NCI-H510A (cell line): Measurements from ENCODE around the gene DHX38.
"Not testable (repeated sequence)": the region's sequence is repeated elsewhere in the genome, so short reads cannot be mapped to it uniquely, and the experiment has no call there.

Experiments used
- DNase-seq: peaks from one replicate; lab custom pipeline; 2025; lab: John Stamatoyannopoulos, UW

Gene DHX38

DNA sequence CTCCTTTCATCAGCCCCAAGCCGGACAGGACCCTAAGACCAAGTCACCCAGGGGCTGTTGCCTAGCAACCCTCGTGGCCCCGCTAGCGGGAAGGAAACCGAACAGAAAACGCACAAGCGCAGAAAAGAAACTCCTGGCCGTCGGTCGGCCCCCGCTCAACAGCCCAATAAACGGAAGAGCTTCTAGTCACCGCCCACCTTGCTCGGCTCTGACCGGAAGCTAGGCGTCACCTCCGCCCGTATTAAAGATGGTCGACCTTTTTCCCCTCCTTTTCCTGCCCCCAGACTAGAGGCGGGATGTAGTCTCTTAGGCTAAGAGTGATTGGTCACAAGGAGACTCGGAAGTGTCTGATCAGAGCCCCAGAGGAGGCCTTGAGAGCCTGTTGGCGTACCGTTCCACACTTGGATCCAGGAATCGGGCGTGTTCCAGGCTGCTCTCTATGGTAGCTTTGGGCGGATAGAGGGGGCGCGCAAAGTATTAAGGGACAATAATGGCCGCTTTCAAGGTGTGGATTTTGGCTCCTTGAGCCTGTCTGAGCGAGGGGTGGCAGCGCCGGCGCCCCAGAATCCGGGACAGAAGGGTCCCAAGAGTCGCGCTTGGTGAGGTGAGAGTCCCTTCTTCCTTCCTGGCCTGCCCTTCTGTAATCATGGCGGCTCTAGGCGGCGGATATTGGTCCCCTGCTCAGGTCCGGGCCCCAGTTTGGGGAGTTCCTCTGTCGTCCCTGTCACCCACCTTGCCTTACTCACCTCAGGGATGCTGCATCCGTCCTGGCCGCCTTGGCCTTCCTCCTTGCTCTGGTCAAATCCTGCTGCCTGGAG is at the start of gene DHX38, which contains the start of gene TXNL4B:
DHX38 (plus strand) TSS at position 400 of the 818 bp plus-strand sequence. CDS start 2,311 bp downstream, outside the sequence.
TXNL4B (minus strand) TSS at position 173 of the 818 bp plus-strand sequence. CDS start 2,871 bp downstream, outside the sequence.
- peak; percentile 85 for DNase-seq

- no peak for DNase-seq
Observed at GRCh38 chr16:72044296-72044695, 49.4 kb upstream of the DHX38 start.

DNA sequence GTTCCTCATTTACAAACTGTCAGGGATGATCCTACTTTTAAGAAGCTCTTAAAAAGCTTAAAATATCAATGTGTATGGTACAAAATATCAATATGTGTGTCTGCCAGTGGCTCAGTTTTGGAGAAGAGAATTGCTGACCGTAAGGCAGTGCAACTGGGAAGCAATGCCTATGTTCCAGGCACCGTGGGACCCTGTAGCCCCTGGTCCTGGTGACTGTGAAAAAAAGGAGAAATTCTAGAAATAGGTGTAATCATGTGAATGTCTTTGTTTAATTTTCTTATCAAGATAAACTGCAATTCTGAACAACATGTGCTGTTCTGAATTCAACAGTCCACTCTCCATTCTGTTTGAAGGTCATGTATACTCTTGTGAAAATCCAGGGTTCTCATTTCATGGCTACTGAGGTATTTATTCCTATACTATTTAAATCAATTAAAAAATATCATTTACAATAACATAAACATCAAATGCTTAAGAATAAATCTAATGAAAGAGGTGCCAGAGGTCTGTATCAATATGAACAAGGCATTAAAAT is 48.8 kb upstream of the DHX38 start:
- no peak for DNase-seq

DNA sequence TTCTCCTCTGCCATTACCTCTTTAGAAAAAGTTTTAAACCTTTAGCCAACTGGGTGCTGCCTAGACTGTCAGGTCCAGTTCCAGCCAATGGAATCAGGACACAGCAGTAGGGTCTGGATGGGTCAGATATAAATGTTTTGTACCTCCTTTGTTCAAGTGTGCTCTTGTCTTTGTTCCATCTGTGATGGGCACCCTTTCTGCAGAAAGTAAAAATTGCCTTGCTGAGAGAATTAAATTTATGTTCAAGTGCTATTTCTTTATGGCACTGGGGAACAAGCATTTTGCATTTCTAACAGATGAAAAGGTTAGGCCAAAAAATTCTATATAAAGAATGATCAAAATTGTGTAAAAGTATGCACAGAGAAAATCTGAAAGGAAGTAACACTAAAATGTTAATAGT is 44.5 kb upstream of the DHX38 start:
- DNase-seq = no peak

- DNase-seq = no peak
Observed at GRCh38 chr16:72050769-72051464, 42.7 kb upstream of the DHX38 start.

DNA sequence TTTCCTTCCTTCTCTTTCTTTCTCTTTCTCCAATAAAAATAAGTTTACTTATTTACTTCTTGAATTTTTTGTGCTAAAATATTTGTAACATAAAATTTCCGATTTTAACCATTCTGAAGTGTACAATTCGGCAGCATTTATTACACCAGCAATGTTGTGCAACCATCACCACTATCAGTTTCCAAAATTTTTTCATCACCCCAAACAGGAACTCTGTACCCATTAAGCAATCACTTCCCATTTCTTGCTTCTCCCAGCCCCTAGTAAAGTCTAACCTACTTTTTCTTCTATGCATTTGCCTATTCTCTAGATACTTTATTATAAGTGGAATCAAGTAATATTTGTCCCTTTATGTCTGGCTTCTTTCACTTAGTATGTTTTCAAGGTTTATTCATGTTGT is 41.8 kb upstream of the DHX38 start:
- DNase-seq = no peak

- DNase-seq = not testable (repeated sequence)
Observed at GRCh38 chr16:72054254-72054847, 39.3 kb upstream of the DHX38 start, which contains the start of gene HP. Gene HP (plus strand): TSS chr16:72054505. CDS start chr16:72054653, 148 bp downstream.

GRCh38 chr16:72055911-72056310 is 37.7 kb upstream of the DHX38 start:
- DNase-seq = no peak

GRCh38 chr16:72057313-72057712 is 36.3 kb upstream of the DHX38 start:
- DNase-seq = not testable (repeated sequence)

- not testable (repeated sequence) for DNase-seq
Observed at GRCh38 chr16:72059060-72059459, 34.6 kb upstream of the DHX38 start.

GRCh38 chr16:72060405-72060804 is 33.2 kb upstream of the DHX38 start:
- no peak for DNase-seq

- DNase-seq = no peak
Observed at GRCh38 chr16:72061564-72061963, 32.1 kb upstream of the DHX38 start.

DNA sequence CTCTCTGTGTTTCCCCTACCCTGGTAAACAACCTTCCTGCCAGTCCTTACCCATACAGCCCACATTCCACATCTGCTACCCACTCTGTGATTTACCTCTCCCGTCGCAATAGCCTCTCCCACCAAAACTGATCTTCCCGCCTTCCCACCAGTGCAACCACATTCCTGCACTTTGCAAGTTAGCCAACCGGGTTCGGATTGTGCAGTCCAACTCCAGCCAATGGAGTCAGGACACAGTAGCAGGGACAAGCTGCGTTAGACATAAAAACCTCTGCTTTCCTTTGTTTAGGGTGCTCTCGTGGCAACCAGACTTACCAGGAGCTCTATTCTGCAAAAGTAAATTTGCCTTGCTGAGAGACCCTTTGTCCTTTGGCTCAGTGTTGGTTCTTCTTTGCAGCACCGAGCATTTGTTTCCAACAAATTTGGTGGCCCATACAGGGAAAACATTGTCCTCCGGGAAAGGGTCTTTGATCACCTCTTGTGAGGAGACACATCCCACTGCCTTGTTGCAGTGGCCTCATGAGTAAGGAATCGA is 29.2 kb upstream of the DHX38 start:
- DNase-seq = no peak

GRCh38 chr16:72066747-72067146 is 26.9 kb upstream of the DHX38 start:
- DNase-seq = no peak

DNA sequence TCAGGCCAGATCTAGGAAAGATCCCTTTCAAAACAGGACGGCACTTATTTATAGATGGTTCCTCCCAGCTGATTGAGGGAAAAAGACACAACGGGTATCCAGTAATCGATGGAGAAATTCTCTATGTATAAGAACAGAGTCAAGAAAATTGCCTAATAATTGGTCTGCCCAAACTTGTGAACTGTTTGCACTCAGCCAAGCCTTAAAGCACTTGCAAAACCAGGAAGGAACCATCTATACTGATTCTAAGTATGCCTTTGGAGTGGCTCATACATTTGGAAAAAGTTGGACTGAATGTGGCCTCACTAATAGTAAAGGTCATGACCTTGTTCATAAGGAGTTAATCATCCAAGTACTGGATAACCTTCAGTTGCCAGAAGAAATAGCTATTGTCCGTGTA is 24.7 kb upstream of the DHX38 start:
- DNase-seq = no peak

DNA sequence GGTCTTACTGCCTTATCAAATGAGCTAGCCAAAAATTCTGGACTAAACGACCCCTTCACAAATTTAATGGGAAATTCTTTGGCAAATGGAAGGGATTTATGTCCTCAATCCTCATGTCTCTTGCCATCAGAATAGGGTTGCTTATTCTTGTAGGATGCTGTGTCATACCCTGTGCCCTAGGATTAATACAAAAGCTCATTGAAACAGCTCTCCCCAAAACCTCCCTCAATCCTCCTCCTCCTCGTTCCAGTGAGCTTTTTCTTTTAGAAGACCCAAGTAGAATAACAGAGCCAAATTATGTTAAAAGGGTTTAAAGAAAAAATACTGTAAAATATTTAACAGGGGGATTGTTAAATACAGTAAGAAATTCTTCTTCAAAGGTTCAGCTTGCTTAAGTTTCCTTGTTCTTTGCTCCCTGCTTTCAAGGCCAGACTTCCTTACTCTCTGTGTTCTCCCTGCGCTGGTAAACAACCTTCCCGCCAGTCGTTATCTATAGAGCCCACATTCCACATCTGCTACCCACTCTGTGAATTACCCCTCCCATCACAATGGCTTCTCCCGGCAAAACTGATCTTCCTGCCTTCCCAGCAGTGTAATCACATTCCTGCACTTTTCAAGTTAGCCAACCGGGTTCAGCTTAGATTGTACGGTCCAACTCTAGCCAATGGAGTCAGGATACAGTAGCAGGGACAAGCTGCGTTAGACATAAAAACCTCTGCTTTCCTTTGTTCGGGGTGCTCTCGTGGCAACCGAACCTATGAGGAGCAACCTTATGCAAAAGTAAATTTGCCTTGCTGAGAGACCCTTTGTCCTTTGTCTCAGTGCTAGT is 20.9 kb upstream of the DHX38 start:
- DNase-seq = no peak

DNA sequence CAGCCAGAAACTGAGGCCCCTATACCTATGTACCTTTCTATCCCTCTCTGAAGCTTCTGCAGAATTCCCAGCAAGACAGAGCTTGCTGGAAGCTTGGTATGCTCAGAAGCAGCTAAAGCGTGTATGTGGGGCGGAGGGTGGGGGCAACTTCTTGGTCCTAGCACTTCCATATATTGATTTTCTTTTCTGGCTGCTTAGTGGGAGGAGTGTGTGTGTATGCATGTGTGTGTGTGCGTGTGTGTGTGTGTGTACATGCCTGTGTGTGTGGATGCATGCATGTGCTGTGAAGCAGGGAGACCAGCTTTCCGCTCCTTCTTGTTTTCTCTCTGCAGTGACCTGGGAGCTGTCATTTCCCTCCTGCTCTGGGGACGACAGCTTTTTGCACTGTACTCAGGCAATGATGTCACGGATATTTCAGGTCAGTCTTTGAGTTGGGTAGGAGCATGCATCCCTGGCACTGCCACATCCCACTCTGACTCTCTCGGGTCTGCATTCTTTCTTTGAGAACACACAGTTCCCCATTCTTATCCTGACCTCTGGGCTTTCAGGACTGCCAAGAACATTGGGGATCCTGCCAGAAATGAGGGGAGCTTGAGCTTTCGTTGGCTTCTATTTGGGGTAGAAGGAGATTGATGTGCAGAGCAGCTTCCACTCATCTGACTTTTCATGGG is 20.0 kb upstream of the DHX38 start:
- DNase-seq = no peak

- not testable (repeated sequence) for DNase-seq
Observed at GRCh38 chr16:72075067-72075466, 18.6 kb upstream of the DHX38 start.

GRCh38 chr16:72076991-72077706 is 16.5 kb upstream of the DHX38 start:
- not testable (repeated sequence) for DNase-seq
